CD4-positive, alpha-beta T cell treated with Interleukin-21 for 1 hour (primary cell): ENCODE results near the gene FXYD6.

Experiments used
- DNase-seq: peaks from one replicate; pipeline ENCODE4 v3.0.0-alpha.2; 2020

The FXYD6 gene

GRCh38 chr11:117884994-117885393, 8.5 kb upstream of the FXYD6 start:
- no peak for DNase-seq

GRCh38 chr11:117883063-117883462, 6.6 kb upstream of the FXYD6 start:
- no peak for DNase-seq

- no peak for DNase-seq
Measured at GRCh38 chr11:117882311-117882905, 6.0 kb upstream of the FXYD6 start.

- DNase-seq = no peak
Measured at GRCh38 chr11:117881217-117881616, 4.8 kb upstream of the FXYD6 start.

- DNase-seq = no peak
Measured at GRCh38 chr11:117879516-117880480, 3.3 kb upstream of the FXYD6 start.

GRCh38 chr11:117878939-117879475, 2.5 kb upstream of the FXYD6 start:
- no peak for DNase-seq

- DNase-seq = no peak
Measured at GRCh38 chr11:117878314-117878938, 2.0 kb upstream of the FXYD6 start.

GRCh38 chr11:117877120-117877784, 794 bp upstream of the FXYD6 start:
- no peak for DNase-seq

- DNase-seq = no peak
Measured at GRCh38 chr11:117876059-117876340, 458 bp downstream of the FXYD6 start.

GRCh38 chr11:117875382-117876058, 938 bp downstream of the FXYD6 start:
- DNase-seq = peak; percentile 22

- DNase-seq = no peak
Measured at GRCh38 chr11:117874910-117875381, 1.5 kb downstream of the FXYD6 start.

- no peak for DNase-seq
Measured at GRCh38 chr11:117874253-117874909, 2.1 kb downstream of the FXYD6 start.

- DNase-seq = no peak
Measured at GRCh38 chr11:117873828-117874125, 2.7 kb downstream of the FXYD6 start.

GRCh38 chr11:117872975-117873827, 3.3 kb downstream of the FXYD6 start:
- no peak for DNase-seq

- no peak for DNase-seq
Measured at GRCh38 chr11:117872420-117872961, 4.0 kb downstream of the FXYD6 start.

GRCh38 chr11:117871784-117872183, 4.7 kb downstream of the FXYD6 start:
- no peak for DNase-seq

- DNase-seq = no peak
Measured at GRCh38 chr11:117871160-117871559, 5.3 kb downstream of the FXYD6 start.

- no peak for DNase-seq
Measured at GRCh38 chr11:117870103-117870952, 6.1 kb downstream of the FXYD6 start.

GRCh38 chr11:117869604-117870003, 6.9 kb downstream of the FXYD6 start:
- no peak for DNase-seq
